PC-9 (cell line): ENCODE measurements around the gene KCNH8.

Experiments
- CTCF ChIP-seq: fragments of 200-600 bp; sonication (generic); conservative IDR thresholded peaks from 2 replicates; pipeline ENCODE4 v1.6.1; 2017; ENCODE audit warnings: mixed run types, antibody characterized with exemption, mild to moderate bottlenecking, moderate library complexity
- EZH2 ChIP-seq: fragments of 200-600 bp; sonication (generic); IDR thresholded peaks from 2 replicates; pipeline ENCODE4 v1.8.0; 2017; ENCODE audit warnings: antibody characterized with exemption, low read depth

- TF ChIP-seq CTCF: no peak
- TF ChIP-seq EZH2: no peak
These were observed 308.4 kb downstream of the KCNH8 start for GRCh38 chr3:19456738-19457137.
